Esophagus muscularis mucosa (tissue), 4 donors: ENCODE results near the gene UBE4A.

Experiments
- CTCF ChIP-seq, 3 experiments: fragments of 200-600 bp in 2 of 3; fragments of 450-650 bp in 1 of 3; sonication (generic) in 2 of 3; IDR thresholded peaks; one replicate each; pipeline ENCODE4 v1.5.1; 2017 to 2019; ENCODE audit warnings: antibody characterized with exemption in 3 of 3, mild to moderate bottlenecking in 2 of 3, moderate library complexity in 1 of 3
- EP300 ChIP-seq: sonication (generic); formaldehyde crosslinking; IDR thresholded peaks from one replicate; pipeline ENCODE4 v1.6.1; 2017; ENCODE audit warnings: antibody characterized with exemption
- POLR2A ChIP-seq: fragments of 450-650 bp; IDR thresholded peaks from one replicate; pipeline ENCODE4 v1.6.1; 2017; ENCODE audit warnings: antibody characterized with exemption, moderate library complexity, mild to moderate bottlenecking, low read depth
- POLR2AphosphoS5 ChIP-seq, 2 donors: sonication (generic); formaldehyde crosslinking; IDR thresholded peaks; one replicate each; pipeline ENCODE4 v1.6.1; 2017; ENCODE audit warnings: antibody characterized with exemption in 2 of 2

- TF ChIP-seq EP300 (no peak), CTCF (IDR thresholded peaks at IDR 0.05) (peak in 1 of 3 experiments; percentile 19), POLR2A (peak; percentile 76), POLR2AphosphoS5 (IDR thresholded peaks at IDR 0.05) (peak; percentile 60 to 81)
These were observed 41.9 kb downstream of the UBE4A start, which contains the start of gene ATP5MG for GRCh38 chr11:118401151-118401879.
